H1 (cell line): ENCODE results near the gene NTN5. TPM values are rescaled to one million over a fixed set of nuclear protein-coding genes. Genes with fewer than 3 reads are reported as not detected.

Experiments
- CTCF ChIA-PET: fragments of 300-600 bp; sonication (Branson Sonifier 250); formaldehyde crosslinking; loops from one replicate; lab custom pipeline; 2021; ENCODE audit not compliant: partially characterized antibody; lab: Charles Lee
- POLR2A ChIA-PET: fragments of 300-600 bp; sonication (Branson Sonifier 250); formaldehyde crosslinking; loops from one replicate; lab custom pipeline; 2021; ENCODE audit warnings: inconsistent platforms; ENCODE audit not compliant: partially characterized antibody; lab: Charles Lee
- DNase-seq, 2 experiments: peaks; one replicate each; pipeline versions ENCODE4 v3.0.0 to v3.0.0-alpha.2; 2010 to 2022; ENCODE audit warnings: low spot score in 2 of 2, low read depth in 1 of 2, mixed read lengths in 1 of 2
- FAIRE-seq: peaks from 2 replicates; lab custom pipeline; 2011; peaks lifted over from hg19 to GRCh38; lab: Jason Lieb, UNC
- H2AFZ ChIP-seq: 2 replicates; pipeline ENCODE4 v1.8.1; 2012; ENCODE audit warnings: low read length, inconsistent platforms
- H2AK5ac ChIP-seq: 2 replicates; pipeline ENCODE4 v1.6.1; 2013; ENCODE audit warnings: low read depth, low read length
- H2BK120ac ChIP-seq: replicated peaks from 2 replicates; pipeline ENCODE3; 2013; ENCODE audit warnings: low read depth, low read length, inconsistent platforms
- H2BK12ac ChIP-seq: 2 replicates; pipeline ENCODE4 v1.6.1; 2013; ENCODE audit warnings: low read depth, low read length
- H2BK15ac ChIP-seq: 2 replicates; pipeline ENCODE4 v1.6.1; 2013; ENCODE audit warnings: low read length
- H2BK20ac ChIP-seq: 2 replicates; pipeline ENCODE4 v1.6.1; 2013; ENCODE audit warnings: low read length
- H2BK5ac ChIP-seq: 2 replicates; pipeline ENCODE4 v1.6.1; 2013; ENCODE audit warnings: low read depth, low read length
- H3K14ac ChIP-seq: 2 replicates; pipeline ENCODE4 v1.6.1; 2013; ENCODE audit warnings: inconsistent platforms; ENCODE audit not compliant: insufficient read length
- H3K18ac ChIP-seq: 2 replicates; pipeline ENCODE4 v1.6.1; 2013; ENCODE audit warnings: low read length; ENCODE audit errors: extremely low read depth
- H3K23ac ChIP-seq: 2 replicates; pipeline ENCODE4 v1.6.1; 2013; ENCODE audit warnings: inconsistent platforms; ENCODE audit not compliant: insufficient read length
- H3K23me2 ChIP-seq: 2 replicates; pipeline ENCODE4 v1.6.1; 2013; ENCODE audit warnings: low read depth, low read length
- H3K27ac ChIP-seq: 2 replicates; pipeline ENCODE4 v1.6.1; 2011; ENCODE audit warnings: low read depth, low read length, inconsistent platforms
- H3K27me3 ChIP-seq, 4 experiments: replicated peaks in 1 of 4; 1 replicate in 1 of 4; 2 replicates in 3 of 4; pipeline versions ENCODE4 v1.6.1 to v1.8.1; 2011 to 2013; ENCODE audit warnings: low read length in 3 of 4, mild to moderate bottlenecking in 3 of 4, inconsistent platforms in 2 of 4, mixed read lengths in 2 of 4, moderate library complexity in 1 of 4; ENCODE audit not compliant: control insufficient read depth in 3 of 4, insufficient read depth in 3 of 4; ENCODE audit errors: extremely low read depth in 1 of 4
- H3K36me3 ChIP-seq, 4 experiments: 2 replicates each; pipeline versions ENCODE4 v1.6.1 to v1.8.1; 2011 to 2013; ENCODE audit warnings: mild to moderate bottlenecking in 4 of 4, low read length in 3 of 4, moderate library complexity in 2 of 4, control low read depth in 1 of 4, inconsistent platforms in 1 of 4; ENCODE audit not compliant: insufficient read depth in 4 of 4, control insufficient read depth in 2 of 4
- H3K4ac ChIP-seq: replicated peaks from 2 replicates; pipeline ENCODE3; 2013; ENCODE audit warnings: low read length, low read depth, mixed read lengths, inconsistent platforms; ENCODE audit not compliant: insufficient read length
- H3K4me1 ChIP-seq, 4 experiments: replicated peaks in 1 of 4; 1 replicate in 1 of 4; 2 replicates in 3 of 4; pipeline versions ENCODE4 v1.6.1 to v1.8.1; 2011 to 2013; ENCODE audit warnings: low read length in 3 of 4, inconsistent platforms in 2 of 4, mixed read lengths in 1 of 4; ENCODE audit not compliant: insufficient read depth in 4 of 4, control insufficient read depth in 3 of 4
- H3K4me2 ChIP-seq, 2 experiments: 2 replicates each; pipeline versions ENCODE4 v1.6.1 to v1.8.1; 2011 to 2013; ENCODE audit warnings: low read depth in 2 of 2, low read length in 2 of 2, control low read depth in 1 of 2, inconsistent platforms in 1 of 2, mild to moderate bottlenecking in 1 of 2; ENCODE audit not compliant: insufficient read depth in 1 of 2
- H3K4me3 ChIP-seq, 4 experiments: fragments of 200-600, 300-600 bp in 1 of 4; sonication (generic), shearing (Covaris generic), sonication (Bioruptor Twin) in 1 of 4; 2 replicates each; pipeline versions ENCODE4 v1.5.1 to v1.8.1; 2011 to 2016; ENCODE audit warnings: low read length in 4 of 4, low read depth in 3 of 4, control low read depth in 2 of 4, inconsistent platforms in 2 of 4, mild to moderate bottlenecking in 2 of 4, mixed read lengths in 1 of 4, moderate library complexity in 1 of 4; ENCODE audit not compliant: insufficient read depth in 2 of 4; ENCODE audit errors: extremely low read depth in 1 of 4
- H3K56ac ChIP-seq: replicated peaks from 2 replicates; pipeline ENCODE3; 2013; ENCODE audit warnings: low read depth, mild to moderate bottlenecking, mixed read lengths, low read length, inconsistent platforms; ENCODE audit not compliant: insufficient read length
- H3K79me1 ChIP-seq: 2 replicates; pipeline ENCODE4 v1.6.1; 2013; ENCODE audit warnings: low read depth, low read length, control low read depth
- H3K79me2 ChIP-seq, 2 experiments: 2 replicates each; pipeline versions ENCODE4 v1.6.1 to v1.8.1; 2012 to 2013; ENCODE audit warnings: low read length in 2 of 2, mild to moderate bottlenecking in 2 of 2, inconsistent platforms in 1 of 2; ENCODE audit not compliant: insufficient read depth in 2 of 2, control insufficient read depth in 1 of 2
- H3K9ac ChIP-seq, 4 experiments: replicated peaks in 1 of 4; 1 replicate in 1 of 4; 2 replicates in 3 of 4; pipeline versions ENCODE4 v1.6.1 to v1.8.1; 2011 to 2013; ENCODE audit warnings: low read depth in 3 of 4, low read length in 3 of 4, control low read depth in 2 of 4, mild to moderate bottlenecking in 2 of 4, moderate library complexity in 2 of 4, inconsistent platforms in 1 of 4; ENCODE audit errors: extremely low read depth in 1 of 4
- H3K9me3 ChIP-seq, 2 experiments: 2 replicates each; pipeline versions ENCODE4 v1.6.1 to v1.8.1; 2012 to 2013; ENCODE audit warnings: mild to moderate bottlenecking in 2 of 2, moderate library complexity in 2 of 2, control low read depth in 1 of 2, inconsistent platforms in 1 of 2, low read depth in 1 of 2, low read length in 1 of 2, mixed read lengths in 1 of 2; ENCODE audit not compliant: insufficient read depth in 2 of 2
- H4K20me1 ChIP-seq, 2 experiments: replicated peaks in 1 of 2; 2 replicates each; pipeline versions ENCODE3 to v1.8.1; 2011 to 2013; ENCODE audit warnings: inconsistent platforms in 2 of 2, low read length in 2 of 2, mild to moderate bottlenecking in 1 of 2; ENCODE audit not compliant: insufficient read depth in 2 of 2, control insufficient read depth in 1 of 2
- H4K5ac ChIP-seq: 2 replicates; pipeline ENCODE4 v1.6.1; 2013; ENCODE audit warnings: low read length, low read depth, mixed read lengths, inconsistent platforms; ENCODE audit not compliant: insufficient read length
- H4K8ac ChIP-seq: 2 replicates; pipeline ENCODE4 v1.8.0; 2013; ENCODE audit warnings: mild to moderate bottlenecking, moderate library complexity, low read length, inconsistent platforms; ENCODE audit not compliant: insufficient read depth; ENCODE audit errors: extremely low read depth
- H4K91ac ChIP-seq: replicated peaks from 2 replicates; pipeline ENCODE3; 2013; ENCODE audit warnings: low read length, mixed read lengths, inconsistent platforms; ENCODE audit not compliant: insufficient read length
- BACH1 ChIP-seq: IDR thresholded peaks from 2 replicates; pipeline ENCODE4 v1.6.1; 2012; ENCODE audit warnings: low read length, improper control_type of control experiment
- CBX8 ChIP-seq: fragments of 300-800, 300-1000 bp; sonication (generic); IDR thresholded peaks from 2 replicates; pipeline ENCODE4 v1.7.1; 2016; ENCODE audit warnings: low read depth, low read length, borderline replicate concordance
- FOSL1 ChIP-seq: IDR thresholded peaks from 2 replicates; pipeline ENCODE4 v1.6.1; 2011; ENCODE audit warnings: mild to moderate bottlenecking, low read depth, low read length, moderate library complexity; ENCODE audit not compliant: insufficient read depth
- MAX ChIP-seq: IDR thresholded peaks from 2 replicates; pipeline ENCODE4 v1.6.1; 2012; ENCODE audit warnings: inconsistent platforms
- RFX5 ChIP-seq: IDR thresholded peaks from 2 replicates; pipeline ENCODE4 v1.6.1; 2011; ENCODE audit warnings: low read depth, low read length, improper control_type of control experiment, borderline replicate concordance
- SAP30 ChIP-seq: fragments of 300-600 bp; sonication (generic); IDR thresholded peaks from 2 replicates; pipeline ENCODE4 v1.7.1; 2012; ENCODE audit warnings: low read length, moderate library complexity, mild to moderate bottlenecking, inconsistent platforms; ENCODE audit not compliant: insufficient read depth, insufficient replicate concordance
- TAF1 ChIP-seq: IDR thresholded peaks from 2 replicates; pipeline ENCODE4 v1.6.1; 2011; ENCODE audit warnings: mild to moderate bottlenecking, low read depth, low read length
- TAF7 ChIP-seq: optimal IDR thresholded peaks from 2 replicates; pipeline ENCODE3; 2011; ENCODE audit warnings: low read depth, mild to moderate bottlenecking, inconsistent platforms, low read length, moderate library complexity, borderline replicate concordance
- TBP ChIP-seq: IDR thresholded peaks from 2 replicates; pipeline ENCODE4 v1.6.1; 2011; ENCODE audit warnings: low read depth, low read length, improper control_type of control experiment
- USF2 ChIP-seq: IDR thresholded peaks from 2 replicates; pipeline ENCODE4 v1.6.1; 2011; ENCODE audit warnings: low read length, improper control_type of control experiment
- WGBS, 2 experiments: shearing (Covaris generic) in 1 of 2; methylation state at CpG; one replicate each; pipeline versions ENCODE4 v1.1.6 to v1.1.7; 2013 to 2015; ENCODE audit warnings: low lambda C conversion rate in 2 of 2, mixed read lengths in 2 of 2, inconsistent platforms in 1 of 2, low coverage in 1 of 2, missing lambda C conversion rate in 1 of 2; ENCODE audit not compliant: insufficient replicate concordance in 2 of 2, insufficient coverage in 1 of 2, insufficient read length in 1 of 2; ENCODE audit errors: extremely low coverage in 1 of 2, missing lambda C conversion rate in 1 of 2; 5-methylcytosine and 5-hydroxymethylcytosine counted together
- polyA plus RNA-seq, 7 experiments: library from polyadenylated mRNA; depleted of rRNA in 3 of 7; stranded (reverse) in 5 of 7; unstranded in 2 of 7; fragments of >200 nt in 5 of 7; fragments of 200-250 nt in 2 of 7; gene quantifications; 1 replicate in 5 of 7; 2 replicates in 1 of 7; 4 replicates in 1 of 7; pipeline versions ENCODE4 v1.2.1 to v1.2.3, GENCODE V29; 2011 to 2013; ENCODE audit warnings: missing spikeins in 2 of 7, mixed read lengths in 2 of 7
- total RNA-seq: library from RNA; stranded (reverse); fragmentation: NEBNext Ultra II Directional; extraction: Animal tissue kit (Norgen Biotek cat#: 25700); gene quantifications from 2 replicates; pipeline ENCODE4 v1.2.1, GENCODE V29; 2021

NTN5 gene
- total and polyA plus RNA-seq, 2 of the 8 experiments (the other 6 are each of a cell fraction or from before 2014, with no cell fraction given) = 0.47 to 0.85 TPM

GRCh38 chr19:48624067-48624594 is 48.7 kb downstream of the NTN5 start:
- WGBS, 2 experiments = 1% methylated on average over 31 of the region's 40 CpGs; no CpG with 5 or more reads in 1 of the 2 experiments
- H2AFZ ChIP-seq = no peak overlapping the region
- TF ChIP-seq TAF1 = peak; percentile 2; the same call in 1 of the 2 replicates
- no peak for TF ChIP-seq USF2
- peak; percentile 51 for TF ChIP-seq MAX
- no peak for TF ChIP-seq FOSL1
- no peak; the same call in 1 of the 2 replicates for TF ChIP-seq BACH1
- TF ChIP-seq RFX5 = no peak
- no peak for TF ChIP-seq SAP30
- peak; percentile 65 for TF ChIP-seq TAF7
- TF ChIP-seq CBX8 = no peak
- TF ChIP-seq TBP = no peak; the same call in 1 of the 2 replicates

More at GRCh38 chr19:48624067-48624594, 48.7 kb downstream of the NTN5 start:
- peak overlapping the region; percentile 62 to 70 (median 64); a peak in 6 of 7 replicates for H3K9ac ChIP-seq
- no peak overlapping the region for H3K23ac ChIP-seq
- no peak overlapping the region for H2BK15ac ChIP-seq
- H4K8ac ChIP-seq = peak overlapping the region; percentile 81; the same call in 1 of the 2 replicates
- H3K4me2 ChIP-seq = peak overlapping the region; percentile 75 to 82
- peak overlapping the region; percentile 92 for H3K56ac ChIP-seq
- peaks cover 15% of the 10 kb centered on the region for H3K23me2 ChIP-seq
- H3K4me3 ChIP-seq = peak overlapping the region; percentile 53 to 87 (median 80)
- no peaks in the 10 kb centered on the region for H3K27me3 ChIP-seq
- no peak overlapping the region for H3K14ac ChIP-seq
- DNase-seq (peak; percentile 91 to 95), FAIRE-seq (peak; percentile 83)
- H3K9me3 ChIP-seq = no peaks in the 10 kb centered on the region
- peak overlapping the region; percentile 80 for H3K4ac ChIP-seq
- peaks cover 0 to 11% (median 1%) of the 10 kb centered on the region in 4 experiments; a peak in 1 of 8 replicates for H3K36me3 ChIP-seq
- peak overlapping the region; percentile 93 for H3K18ac ChIP-seq
- ChIA-PET CTCF (interaction anchor here (0.9 kb wide), 1 partner anchor 10 kb away, joined by 3 read pairs; no protein-coding TSS in a partner anchor), POLR2A (interaction anchor here (0.6 to 30.9 kb wide), 5 partner anchors 1 to 222 kb away, joined by 3 to 788 read pairs (median 4); partner anchors contain the start of genes CA11, DBP, FAM83E and RPL18)
- H3K79me2 ChIP-seq = peaks cover 0 to 15% of the 10 kb centered on the region in 2 experiments; a peak in 3 of 4 replicates
- H2BK12ac ChIP-seq = 0 out of 2 replicates have a peak overlapping the region, but pooled peaks have one; percentile 53
- peak overlapping the region; percentile 11; the same call in 1 of the 2 replicates for H2AK5ac ChIP-seq
- H3K4me1 ChIP-seq = peaks cover 3 to 13% (median 6%) of the 10 kb centered on the region in 4 experiments; a peak in 6 of 7 replicates
- no peak overlapping the region for H2BK120ac ChIP-seq
- peak overlapping the region; percentile 59 for H4K91ac ChIP-seq
- H3K27ac ChIP-seq = peak overlapping the region; percentile 47; the same call in 1 of the 2 replicates
- peaks cover 2 to 5% of the 10 kb centered on the region in 2 experiments for H4K20me1 ChIP-seq
- no peaks in the 10 kb centered on the region; the same call in 1 of the 2 replicates for H3K79me1 ChIP-seq
- peak overlapping the region; percentile 90 for H2BK5ac ChIP-seq
- no peak overlapping the region for H2BK20ac ChIP-seq
- H4K5ac ChIP-seq = peak overlapping the region; percentile 69
